ENCODE data around the gene USP37.
A peak's percentile ranks its signal among the peaks of the same experiment; 100 is the strongest.

Gene USP37

DNA sequence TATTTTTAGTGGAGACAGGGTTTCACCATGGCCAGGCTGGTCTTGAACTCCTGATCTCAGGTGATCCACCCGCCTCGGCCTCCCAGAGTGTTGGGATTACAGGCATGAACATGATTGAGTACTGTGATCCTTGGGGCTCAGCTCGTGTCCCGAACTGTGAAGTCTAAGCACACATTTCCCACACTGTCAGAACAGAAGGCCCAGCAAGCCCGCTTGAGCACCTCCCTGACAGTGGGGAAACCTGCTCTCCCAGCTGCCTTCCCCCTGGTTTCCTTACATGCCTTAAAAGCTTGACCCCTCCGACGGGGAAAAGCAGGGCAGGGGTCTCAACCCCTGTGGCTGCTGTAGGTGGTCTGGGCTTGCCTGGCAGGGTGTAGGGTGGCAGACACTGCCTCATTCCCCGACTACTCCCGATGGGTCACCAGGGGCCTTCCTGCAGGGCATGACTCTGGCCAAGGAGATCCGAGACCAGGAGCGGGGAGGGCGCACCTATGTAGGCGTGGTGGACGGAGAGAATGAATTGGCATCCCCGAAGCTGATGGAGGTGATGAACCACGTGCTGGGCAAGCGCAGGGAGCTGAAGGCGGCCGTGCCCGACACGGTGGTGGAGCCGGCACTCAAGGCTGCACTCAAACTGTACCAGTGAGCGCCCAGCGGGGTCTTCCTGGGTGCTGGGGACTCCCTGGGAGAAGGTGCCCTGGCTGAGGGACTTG lies 139.1 kb downstream of the USP37 start:
- DNase-seq, result no peak

DNA sequence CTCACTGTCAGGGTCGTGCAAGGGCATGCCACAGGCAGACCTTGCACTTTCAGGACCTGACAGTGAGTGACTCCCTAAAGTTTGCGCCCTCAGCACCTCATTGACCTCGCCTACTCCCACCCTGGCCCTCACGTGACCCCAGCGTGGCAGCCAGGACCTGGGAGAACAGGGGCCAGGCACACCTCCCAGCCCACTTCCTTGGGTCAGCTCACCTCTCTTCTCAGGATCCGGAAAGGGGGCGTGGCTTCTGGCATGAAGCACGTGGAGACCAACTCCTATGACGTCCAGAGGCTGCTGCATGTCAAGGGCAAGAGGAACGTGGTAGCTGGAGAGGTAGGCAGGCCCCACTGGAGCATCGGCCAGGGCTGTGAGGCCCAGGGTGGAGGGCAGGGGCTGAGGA lies 140.4 kb downstream of the USP37 start:
- DNase-seq, result no peak

DNA sequence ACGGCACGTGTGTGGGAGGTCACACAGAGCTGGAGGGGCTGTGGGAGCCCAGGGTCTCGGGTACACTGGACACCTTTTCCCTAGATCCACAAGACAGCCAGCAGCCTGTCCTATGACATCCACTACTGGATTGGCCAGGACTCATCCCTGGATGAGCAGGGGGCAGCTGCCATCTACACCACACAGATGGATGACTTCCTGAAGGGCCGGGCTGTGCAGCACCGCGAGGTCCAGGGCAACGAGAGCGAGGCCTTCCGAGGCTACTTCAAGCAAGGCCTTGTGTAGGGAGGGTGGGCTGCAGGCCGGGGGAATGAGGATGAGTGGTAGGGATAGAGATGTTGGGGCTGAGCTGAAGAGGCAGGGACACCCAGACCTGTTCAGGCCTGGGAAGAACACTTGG lies 142.6 kb downstream of the USP37 start:
- no peak for DNase-seq

DNA sequence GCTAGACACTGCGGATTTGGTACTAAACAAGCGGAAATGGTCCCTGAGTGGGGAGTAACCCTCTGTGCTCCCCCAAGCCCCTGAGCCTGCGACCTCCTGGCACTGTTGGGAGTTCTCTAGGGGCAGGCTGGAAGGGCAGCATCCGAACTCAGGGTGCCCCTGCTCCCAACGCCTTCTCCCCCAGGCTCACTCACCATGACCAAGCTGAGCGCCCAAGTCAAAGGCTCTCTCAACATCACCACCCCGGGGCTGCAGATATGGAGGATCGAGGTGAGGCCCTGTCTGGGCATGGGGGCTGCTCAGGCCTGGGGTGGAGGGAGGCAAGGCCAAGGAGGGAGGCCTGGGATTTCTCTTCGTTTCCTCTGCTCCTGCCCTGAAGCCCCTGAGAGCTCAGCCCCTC lies 144.6 kb downstream of the USP37 start:
- DNase-seq, result no peak

DNA sequence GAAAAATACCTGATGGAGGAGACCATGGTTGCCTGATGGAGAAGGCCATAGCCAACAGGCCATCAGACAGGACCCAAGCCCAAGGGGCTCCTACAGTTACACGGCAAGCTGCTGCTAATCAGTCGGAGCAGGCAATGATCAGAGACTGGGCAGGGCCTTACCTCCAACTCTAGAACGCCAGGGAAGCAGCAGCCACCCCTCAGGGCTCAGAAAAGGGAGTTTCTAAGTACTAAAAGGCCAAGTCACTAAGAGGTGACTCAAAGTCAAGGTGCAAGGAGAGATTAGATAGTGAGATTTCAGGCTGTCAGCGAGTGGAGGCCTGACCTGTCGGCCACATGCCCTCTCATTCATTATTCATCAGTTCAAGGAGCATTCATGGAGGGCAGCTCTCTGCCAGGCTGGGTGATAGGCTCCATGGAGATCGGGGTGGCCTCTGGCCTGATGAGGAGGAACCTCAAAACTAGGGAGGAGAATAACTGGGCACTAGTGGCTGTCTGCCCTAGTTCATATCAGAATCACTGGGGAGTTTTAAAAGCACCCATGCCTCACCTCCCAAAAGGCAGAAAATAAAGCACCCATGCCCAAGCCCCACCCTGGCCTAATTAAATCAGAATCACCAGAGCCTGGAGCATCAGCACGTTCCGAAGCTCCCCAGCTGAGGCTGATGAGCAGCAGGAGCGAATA lies 145.6 kb downstream of the USP37 start:
- no peak for DNase-seq

DNA sequence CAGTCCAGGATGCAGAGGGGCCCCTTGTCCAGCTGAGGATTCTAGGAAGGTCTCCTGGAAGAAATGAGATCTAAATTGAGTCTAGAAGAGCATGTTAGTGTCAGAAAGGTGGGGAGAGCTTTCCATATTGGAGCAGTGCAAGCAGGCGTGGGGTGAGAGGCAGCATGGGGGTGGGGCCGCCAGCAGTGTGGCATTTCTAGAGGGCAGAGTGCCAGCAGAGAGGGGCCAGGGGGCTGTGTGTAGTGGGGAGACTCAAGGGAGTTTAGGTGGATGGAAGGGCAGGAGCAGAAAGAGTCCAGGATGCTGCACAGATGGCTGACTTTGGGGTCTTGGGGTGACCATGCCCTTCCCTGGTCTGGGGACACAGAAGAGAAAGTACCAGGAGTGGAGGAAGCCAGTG lies 147.1 kb downstream of the USP37 start:
- no peak for DNase-seq

DNA sequence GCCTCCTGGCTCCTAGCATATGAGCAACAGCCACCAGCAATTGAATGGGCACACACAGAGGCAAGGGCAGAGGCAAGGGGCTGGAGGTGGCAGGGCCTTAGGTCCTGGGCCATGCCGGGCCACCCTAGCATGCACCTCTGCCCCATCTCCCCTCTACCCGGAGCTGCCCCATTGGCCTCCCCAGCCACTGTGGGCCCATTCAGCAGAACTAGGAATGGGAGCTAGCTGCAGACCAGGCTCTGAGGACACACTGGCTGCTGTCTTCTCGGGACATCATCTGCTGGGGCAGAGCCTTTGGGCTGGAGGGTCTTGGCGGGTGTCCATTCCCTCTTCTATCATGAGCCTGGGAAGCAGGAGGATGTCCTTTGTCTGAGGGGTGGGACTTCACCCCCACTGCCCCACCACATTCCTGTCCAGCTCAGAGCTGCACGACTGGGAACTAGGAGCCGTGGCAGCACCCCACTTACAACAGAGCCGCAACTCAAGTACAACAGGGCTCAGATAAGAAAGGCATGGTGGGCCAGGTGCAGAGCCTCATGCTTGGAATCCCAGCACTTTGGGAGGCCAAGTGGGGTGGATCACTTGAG lies 148.4 kb downstream of the USP37 start:
- no peak for DNase-seq

DNA sequence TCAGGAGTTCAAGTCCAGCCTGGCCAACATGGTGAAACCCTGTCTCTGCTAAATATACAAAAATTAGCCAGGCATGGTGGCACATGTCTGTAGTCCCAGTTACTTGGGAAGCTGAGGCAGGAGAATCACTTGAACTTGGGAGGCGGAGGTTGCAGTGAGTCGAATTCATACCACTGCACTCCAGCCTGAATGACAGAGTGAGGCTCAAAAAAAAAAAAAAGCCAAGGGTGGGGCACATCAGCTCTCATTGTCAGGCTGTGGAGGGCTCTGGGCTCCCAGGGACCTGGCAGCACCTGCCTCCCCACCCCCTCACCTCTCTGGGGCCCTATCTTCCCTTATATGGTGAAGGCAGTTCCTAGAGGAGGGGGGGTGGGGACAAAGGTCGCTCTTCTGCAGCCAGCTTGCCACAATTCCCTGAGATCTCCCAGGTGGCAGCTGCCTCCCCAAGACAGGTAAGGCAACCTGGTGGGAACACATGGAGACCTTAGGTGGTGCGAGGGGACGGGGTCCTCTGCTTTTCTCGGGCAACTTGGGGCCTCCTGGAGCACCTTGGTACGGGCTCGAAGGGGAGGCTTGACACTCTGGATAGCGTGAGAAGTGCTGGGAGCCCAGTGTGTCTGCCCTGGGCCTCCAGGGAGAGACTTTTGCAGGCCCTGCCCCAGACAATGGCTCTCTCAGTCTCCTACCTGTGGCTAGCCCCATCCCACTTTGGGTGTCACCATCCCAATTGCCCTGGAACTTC lies 149.3 kb downstream of the USP37 start, which contains the start of gene VIL1:
VIL1 (plus strand) TSS at position 407 of the 742 bp plus-strand sequence. CDS start 4,656 bp downstream, outside the sequence.
- DNase-seq, result no peak

DNA sequence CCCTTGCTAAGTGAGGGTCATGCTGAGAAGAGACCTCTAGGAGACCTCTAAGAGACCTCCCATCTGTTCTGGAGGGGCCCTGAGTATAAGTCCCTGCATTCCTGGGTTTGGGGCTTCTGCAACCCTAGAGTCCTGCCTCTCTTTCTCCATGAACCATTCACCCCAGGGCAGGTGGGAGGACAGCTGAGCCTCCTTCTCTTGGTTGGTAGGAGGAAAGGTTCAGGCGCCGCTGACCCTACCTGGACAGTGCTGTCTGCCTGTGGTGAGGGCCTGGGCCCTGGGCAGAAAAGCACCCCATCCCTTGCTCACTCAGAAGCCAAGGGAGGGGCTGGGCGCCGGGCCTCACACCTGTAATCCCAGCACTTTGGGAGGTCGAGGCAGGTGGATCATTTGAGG lies 149.8 kb downstream of the USP37 start:
- no peak for DNase-seq

DNA sequence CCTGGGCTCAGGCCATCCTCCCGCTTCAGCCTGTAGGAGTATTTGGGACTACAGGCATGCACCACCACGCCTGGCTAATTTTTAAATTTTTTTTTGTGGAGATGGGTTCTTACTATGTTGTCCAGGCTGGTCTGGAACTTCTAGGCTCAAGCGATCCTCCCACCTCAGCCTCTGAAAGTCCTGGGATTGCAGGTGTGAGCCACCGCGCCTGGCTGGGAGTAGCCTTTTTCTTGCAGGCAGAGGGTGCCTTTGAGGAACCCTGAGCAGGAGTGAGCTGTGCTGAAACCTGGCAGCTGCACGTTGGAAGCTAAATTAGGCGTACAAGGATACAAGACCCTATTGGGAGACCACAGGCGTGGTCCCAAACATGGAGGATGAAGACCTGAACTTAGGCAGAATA lies 160.4 kb downstream of the USP37 start:
- no peak for DNase-seq

DNA sequence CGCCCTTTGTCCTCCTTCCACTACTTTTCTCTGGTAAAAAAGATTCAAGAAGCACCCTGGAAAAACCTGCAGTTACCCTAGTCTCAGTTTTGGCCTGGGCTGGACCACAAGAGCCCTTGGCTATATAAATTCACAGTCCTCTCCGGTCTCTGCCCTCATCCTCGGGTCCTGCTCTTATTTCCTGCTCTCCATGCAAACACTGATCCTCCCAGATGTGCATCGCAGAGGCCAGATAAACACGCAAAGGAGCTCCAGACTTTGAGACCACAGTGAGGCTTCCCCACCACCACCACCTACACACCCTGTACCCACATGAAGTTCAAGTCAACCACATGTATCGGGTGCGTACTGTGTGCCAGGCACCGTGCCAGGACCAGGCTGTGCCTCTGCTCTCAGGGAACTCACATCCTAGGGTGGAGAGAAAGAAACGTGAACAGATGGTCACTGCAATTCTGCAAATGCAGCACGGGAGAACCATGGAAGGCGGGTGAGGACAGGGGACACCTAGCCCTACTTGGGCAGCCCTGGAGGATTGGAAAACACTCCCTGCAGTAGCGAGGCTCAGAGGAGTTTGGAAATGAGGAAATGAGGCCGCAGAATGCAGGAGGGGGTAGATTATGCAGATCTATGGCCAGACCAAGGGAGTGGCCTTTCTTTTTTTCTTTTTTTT lies 161.1 kb downstream of the USP37 start:
- DNase-seq, result peak; percentile 82

DNA sequence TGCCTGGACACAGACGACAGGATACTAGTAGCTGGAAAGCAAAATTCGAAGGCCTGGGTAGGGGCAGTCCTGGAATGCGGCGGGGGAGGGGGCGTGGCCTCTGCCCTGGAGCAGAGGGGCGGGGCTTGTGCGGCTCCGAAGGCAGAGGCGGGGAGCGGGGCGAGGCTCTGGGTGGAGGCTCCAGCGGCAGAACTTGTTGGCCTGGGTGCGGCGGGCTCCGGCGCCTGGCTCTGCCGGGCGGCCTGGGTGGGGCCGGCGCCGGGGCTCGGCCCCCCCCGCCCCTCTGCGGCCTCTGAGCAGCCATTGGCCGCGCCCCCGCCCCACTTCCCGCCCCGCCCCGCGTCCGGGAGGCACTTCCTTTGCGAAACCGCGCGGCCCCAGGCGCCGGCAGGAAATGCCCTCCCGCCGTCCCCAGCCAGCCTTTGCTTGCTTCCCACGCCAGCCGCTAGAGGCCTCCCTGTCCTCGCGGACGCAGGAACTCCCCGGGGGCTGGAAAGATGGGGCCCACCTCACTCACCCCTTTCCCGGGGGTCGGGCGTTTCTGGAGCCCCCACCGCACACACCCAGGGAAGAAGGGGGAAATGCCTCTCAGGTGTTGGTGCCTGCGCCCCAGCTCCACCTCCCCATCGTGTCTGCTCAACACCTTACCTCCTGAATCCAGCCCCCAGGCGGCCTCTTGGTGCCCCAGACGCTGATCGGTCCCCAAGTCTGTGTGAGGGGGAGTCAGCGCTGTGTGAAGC lies 161.8 kb downstream of the USP37 start:
- DNase-seq, result peak; percentile 91

DNA sequence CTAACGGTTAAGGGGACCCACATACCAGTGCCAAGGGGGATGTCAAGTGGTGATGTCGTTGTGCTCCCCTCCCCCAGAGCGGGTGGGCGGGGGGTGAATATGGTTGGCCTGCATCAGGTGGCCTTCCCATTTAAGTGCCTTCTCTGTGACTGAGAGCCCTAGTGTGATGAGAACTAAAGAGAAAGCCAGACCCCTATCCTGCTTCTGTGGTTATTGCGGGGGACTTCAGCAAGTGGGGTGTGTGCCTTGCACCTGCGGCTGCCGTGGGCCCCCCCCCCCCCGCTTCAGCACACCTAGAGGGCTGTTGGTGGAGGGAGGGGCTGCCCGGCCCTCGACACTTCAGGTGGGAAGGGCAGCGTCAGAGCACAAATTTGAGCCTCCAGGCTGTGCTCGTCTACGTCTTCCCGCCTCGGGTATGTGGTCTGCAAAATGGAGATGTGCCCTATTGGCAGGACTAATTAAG lies 162.4 kb downstream of the USP37 start:
- DNase-seq, result no peak

DNA sequence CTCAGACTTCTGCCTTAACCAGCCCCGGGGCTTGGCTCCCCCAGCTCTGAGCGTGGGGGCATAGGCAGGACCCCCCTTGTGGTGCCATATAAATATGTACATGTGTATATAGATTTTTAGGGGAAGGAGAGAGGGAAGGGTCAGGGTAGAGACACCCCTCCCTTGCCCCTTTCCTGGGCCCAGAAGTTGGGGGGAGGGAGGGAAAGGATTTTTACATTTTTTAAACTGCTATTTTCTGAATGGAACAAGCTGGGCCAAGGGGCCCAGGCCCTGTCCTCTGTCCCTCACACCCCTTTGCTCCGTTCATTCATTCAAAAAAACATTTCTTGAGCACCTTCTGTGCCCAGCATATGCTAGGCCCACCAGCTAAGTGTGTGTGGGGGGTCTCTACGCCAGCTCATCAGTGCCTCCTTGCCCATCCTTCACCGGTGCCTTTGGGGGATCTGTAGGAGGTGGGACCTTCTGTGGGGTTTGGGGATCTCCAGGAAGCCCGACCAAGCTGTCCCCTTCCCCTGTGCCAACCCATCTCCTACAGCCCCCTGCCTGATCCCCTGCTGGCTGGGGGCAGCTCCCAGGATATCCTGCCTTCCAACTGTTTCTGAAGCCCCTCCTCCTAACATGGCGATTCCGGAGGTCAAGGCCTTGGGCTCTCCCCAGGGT lies 162.9 kb downstream of the USP37 start:
- no peak for DNase-seq

DNA sequence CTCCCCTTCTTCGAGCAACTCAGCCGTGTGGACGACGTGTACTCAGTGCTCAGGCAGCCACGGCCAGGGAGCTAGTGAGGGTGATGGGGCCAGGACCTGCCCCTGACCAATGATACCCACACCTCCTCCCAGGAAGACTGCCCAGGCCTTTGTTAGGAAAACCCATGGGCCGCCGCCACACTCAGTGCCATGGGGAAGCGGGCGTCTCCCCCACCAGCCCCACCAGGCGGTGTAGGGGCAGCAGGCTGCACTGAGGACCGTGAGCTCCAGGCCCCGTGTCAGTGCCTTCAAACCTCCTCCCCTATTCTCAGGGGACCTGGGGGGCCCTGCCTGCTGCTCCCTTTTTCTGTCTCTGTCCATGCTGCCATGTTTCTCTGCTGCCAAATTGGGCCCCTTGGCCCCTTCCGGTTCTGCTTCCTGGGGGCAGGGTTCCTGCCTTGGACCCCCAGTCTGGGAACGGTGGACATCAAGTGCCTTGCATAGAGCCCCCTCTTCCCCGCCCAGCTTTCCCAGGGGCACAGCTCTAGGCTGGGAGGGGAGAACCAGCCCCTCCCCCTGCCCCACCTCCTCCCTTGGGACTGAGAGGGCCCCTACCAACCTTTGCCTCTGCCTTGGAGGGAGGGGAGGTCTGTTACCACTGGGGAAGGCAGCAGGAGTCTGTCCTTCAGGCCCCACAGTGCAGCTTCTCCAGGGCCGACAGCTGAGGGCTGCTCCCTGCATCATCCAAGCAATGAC lies 163.6 kb downstream of the USP37 start:
- no peak for DNase-seq

DNA sequence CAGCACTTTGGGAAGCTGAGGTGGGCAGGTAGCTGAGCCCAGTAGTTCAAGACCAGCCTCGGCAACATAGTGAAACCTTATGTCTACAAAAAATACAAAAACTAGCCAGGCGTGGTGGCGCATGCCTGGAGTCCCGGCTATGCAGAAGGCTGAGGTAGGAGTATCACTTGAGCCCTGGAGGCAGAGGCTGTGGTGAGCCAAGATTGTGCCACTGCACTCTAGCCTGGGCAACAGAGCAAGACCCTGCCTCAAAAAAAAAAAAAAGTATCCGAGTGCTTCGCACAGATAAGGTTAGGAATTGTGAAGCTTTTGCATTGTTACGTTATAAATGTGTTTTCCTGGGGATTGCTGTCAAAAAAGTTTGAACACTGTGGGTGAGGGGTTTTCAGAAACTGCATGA lies 164.3 kb downstream of the USP37 start:
- DNase-seq, result no peak

DNA sequence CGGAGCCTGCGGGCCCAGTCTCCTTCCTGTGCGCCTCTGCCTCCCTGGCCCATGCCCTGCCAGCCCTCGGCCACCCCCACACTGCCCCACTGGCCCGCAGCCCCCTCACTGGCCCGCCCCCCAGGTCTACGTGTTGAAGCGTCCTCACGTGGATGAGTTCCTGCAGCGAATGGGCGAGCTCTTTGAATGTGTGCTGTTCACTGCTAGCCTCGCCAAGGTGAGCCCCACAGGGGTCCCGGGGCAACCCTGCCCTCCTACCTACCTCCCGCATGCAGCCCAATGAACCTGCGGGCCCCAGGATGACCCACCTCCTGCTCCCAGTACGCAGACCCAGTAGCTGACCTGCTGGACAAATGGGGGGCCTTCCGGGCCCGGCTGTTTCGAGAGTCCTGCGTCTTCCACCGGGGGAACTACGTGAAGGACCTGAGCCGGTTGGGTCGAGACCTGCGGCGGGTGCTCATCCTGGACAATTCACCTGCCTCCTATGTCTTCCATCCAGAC lies 165.2 kb downstream of the USP37 start:
- DNase-seq, result no peak

DNA sequence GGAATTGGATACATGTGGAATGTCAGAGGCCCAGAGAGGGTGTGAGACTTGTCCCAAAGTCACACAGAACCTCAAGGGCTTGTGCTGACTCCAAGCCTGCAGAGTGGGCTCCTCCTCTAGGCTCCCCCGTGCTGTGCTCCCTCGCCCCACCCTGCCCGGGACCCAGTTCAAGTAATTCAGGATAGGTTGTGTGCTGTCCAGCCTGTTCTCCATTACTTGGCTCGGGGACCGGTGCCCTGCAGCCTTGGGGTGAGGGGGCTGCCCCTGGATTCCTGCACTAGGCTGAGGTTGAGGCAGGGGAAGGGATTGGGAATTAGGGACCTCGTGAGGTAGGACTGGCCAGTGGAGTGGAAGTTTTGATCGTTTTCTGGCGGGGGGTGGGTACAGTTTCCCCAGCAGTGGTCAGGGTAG lies 165.7 kb downstream of the USP37 start:
- no peak for DNase-seq

DNA sequence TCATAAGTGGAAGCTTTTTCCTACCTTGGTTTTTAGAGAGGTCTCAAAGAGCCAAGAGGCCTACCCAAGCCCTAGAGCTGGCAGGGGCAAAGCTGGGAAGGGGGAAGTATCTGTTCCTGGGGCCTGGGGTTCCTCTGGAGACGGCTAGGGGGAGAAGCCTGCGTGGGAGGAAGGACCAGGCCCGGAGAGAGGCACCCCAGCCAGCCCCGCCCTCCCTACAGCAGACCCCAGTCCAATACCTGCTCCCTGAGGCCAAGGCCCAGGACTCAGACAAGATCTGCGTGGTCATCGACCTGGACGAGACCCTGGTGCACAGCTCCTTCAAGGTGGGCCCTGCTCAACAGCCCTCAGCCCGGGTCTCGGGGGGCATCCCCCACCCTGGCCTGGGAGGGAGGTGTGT lies 166.3 kb downstream of the USP37 start:
- no peak for DNase-seq
